SU-DHL-6 (cell line): Measurements from ENCODE around the gene SVIL.

Experiments used
- CTCF ChIP-seq: fragments of 200-600 bp; sonication (generic); IDR thresholded peaks from one replicate; pipeline ENCODE4 v1.5.1; 2017; ENCODE audit warnings: antibody characterized with exemption, mild to moderate bottlenecking, low read length, moderate library complexity; ENCODE audit not compliant: insufficient read depth, poor library complexity, severe bottlenecking
- EZH2phosphoT487 ChIP-seq: fragments of 200-600 bp; sonication (generic), shearing (Covaris generic); conservative IDR thresholded peaks from 2 replicates; pipeline ENCODE4 v1.6.1; 2018; ENCODE audit warnings: mild to moderate bottlenecking, antibody characterized with exemption, low read length, moderate library complexity, mixed read lengths

- TF ChIP-seq CTCF (no peak), EZH2phosphoT487 (no peak)
Measured at GRCh38 chr10:29680091-29680490, 45.3 kb upstream of the SVIL start.
